NOMO-1 (cell line): ENCODE data around the gene CLSTN1.

Source experiments
- DNase-seq, 2 experiments: peaks; one replicate each; lab custom pipeline; 2025; ENCODE audit not compliant: unreplicated experiment in 2 of 2; lab: John Stamatoyannopoulos, UW

CLSTN1 gene

DNA sequence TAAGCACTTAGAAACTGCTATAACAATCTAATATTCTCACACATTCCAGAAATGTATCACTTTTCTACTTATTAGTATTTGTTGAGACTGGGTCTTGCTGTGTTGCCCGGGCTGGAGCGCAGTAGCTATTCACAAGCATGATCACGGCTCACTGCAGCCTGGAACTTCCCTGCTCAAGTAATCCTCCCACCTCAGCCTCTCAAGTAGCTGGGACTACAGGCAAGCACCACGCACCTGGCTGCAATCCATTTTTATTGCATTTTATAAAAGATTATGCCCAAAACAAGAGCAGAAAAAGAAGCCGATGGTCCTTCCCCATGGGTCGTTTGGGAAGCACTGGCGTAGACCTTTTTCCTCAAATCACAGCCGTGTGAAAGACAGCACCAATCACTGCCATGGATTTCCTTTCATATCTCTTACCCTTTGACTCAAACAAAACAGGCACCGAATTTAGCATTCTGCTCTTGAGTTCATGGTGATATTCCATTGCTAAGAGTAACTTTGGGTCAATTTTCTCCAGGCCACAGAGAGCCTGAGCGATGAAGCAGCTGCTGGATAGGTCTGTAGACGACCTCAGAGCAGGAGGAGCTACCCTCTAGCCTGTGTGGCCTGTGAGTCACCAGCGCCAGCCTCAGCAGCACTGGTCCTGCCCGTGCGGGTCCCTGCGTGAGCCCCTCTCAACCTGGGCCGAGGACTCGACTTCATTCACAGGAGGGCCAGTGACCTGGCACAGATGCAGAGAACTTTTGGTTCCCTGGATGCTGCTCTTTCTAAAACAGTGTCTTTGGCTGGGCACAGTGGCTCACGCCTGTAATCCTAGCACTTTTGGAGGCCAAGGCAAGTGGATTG lies 91.4 kb downstream of the CLSTN1 start:
- DNase-seq = no peak

DNA sequence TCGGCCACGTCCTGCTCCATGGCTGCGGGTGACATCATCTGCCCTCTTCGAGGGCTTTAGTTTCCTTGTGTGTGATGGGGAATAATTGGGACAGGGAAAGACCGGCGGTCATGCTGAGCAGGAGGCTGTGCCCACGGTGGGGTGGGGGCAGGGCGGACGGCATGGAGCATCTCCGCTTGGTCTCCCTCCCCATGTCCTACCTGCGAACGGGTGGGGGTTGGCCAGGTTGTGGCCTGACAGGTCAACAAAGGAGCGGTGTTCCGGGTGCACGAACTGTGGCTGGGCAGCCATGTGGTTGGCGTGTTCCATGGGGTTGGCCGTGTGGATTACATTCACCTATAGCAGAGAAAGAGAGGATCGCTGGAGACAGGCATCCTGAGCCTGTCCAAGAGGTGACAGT lies 92.2 kb downstream of the CLSTN1 start:
- no peak for DNase-seq

DNA sequence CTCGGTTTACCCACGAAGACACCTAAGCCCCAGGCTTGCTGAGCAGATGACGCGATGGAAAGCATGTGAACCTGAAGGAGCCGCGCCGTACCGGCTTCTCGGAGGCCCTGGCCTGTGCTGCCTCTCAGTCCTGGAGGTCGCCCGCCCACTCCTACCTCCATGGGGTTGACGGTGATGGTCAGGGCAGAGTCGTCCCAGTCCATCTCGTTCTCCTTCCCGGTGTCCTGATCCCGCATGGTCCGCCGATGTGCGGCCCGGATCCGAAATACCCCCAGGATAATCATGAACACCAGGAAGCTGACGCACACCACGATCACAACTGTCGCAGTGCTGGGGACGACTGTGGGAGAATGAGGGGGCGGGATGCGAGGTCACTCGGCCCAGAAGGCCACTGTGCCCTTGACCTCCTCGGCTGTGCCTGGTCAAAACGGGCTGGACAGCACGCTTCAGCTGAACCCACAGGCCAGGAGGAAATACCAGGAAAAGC lies 92.7 kb downstream of the CLSTN1 start:
- no peak for DNase-seq

DNA sequence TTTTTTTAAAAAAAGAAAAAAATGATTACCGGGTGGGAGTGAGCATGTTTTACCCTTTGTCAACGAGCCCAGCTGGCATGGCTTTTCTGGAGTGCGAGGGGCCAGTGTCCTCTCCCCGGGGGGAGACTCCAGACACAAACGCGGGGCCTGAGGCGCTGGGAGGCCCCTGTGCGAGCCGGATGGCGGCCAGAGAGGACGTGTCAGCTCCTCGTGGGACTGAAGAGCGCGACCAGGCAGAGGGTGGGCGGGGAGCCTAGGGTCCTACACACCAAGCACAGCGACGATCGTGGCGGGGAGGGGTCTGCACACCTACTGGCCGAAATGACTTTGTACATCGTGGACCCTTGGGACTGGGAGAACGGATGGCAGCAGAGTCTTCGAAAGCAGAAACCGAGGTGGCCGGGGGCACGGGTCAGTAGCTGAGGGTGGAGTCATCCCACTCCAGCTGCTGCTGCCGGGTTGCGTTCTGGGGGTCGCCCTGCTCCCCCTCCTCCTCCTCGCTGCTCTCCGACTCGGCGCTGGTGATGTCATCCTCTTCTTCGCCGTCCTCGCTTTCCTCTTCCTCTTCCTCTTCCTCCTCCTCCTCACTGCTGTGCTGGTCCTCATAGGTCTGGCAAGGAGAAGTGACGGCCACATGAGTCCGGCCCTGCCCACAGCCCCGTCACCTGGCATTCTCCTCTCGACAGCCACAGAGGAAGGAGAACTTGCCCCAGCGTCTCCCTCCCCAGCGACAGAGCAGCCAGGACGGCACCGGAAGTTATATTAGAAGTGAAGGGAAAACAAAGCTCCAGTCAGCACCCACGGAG lies 93.5 kb downstream of the CLSTN1 start:
- peak; percentile 69 to 71 for DNase-seq

GRCh38 chr1:9729523-9729922 lies 94.2 kb downstream of the CLSTN1 start:
- DNase-seq = no peak

DNA sequence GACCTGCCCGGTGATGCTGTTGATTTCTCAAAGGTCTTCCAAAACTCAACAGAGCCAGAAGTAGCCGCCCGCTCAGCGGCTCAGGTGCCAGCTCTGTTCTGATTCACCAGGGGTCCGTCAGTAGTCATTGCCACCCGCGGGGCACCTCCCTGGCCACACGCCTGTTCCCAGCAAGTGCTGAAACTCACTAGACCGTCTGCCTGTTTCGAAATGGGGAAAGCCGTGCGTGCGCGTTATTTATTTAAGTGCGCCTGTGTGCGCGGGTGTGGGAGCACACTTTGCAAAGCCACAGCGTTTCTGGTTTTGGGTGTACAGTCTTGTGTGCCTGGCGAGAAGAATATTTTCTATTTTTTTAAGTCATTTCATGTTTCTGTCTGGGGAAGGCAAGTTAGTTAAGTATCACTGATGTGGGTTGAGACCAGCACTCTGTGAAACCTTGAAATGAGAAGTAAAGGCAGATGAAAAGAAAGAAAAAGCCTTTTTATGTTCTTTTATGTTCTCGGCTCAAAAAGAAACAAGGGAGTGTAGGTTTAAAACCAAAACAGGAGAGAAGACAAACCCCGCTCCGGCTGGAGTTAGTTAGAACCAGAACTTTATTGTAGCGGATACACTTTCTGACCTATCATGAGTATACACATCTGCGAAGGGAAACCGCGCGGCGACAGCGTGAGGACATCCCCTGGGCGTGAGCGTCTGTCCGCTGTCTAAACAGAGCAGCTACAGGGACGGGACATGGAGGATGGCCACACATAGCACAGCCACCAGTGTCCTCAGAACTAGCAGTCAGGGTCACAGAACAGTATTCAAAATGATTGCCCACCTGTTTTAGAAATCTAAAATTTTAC lies 95.1 kb downstream of the CLSTN1 start:
- DNase-seq = peak in 1 of 2 experiments; percentile 3

DNA sequence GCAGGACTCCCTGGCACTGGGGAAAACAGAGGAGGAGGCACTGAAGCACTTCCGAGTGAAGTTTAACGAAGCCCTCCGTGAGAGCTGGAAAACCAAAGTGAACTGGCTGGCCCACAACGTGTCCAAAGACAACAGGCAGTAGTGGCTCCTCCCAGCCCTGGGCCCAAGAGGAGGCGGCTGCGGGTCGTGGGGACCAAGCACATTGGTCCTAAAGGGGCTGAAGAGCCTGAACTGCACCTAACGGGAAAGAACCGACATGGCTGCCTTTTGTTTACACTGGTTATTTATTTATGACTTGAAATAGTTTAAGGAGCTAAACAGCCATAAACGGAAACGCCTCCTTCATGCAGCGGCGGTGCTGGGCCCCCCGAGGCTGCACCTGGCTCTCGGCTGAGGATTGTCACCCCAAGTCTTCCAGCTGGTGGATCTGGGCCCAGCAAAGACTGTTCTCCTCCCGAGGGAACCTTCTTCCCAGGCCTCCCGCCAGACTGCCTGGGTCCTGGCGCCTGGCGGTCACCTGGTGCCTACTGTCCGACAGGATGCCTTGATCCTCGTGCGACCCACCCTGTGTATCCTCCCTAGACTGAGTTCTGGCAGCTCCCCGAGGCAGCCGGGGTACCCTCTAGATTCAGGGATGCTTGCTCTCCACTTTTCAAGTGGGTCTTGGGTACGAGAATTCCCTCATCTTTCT lies 96.7 kb downstream of the CLSTN1 start:
- no peak for DNase-seq

GRCh38 chr1:9726406-9726805 lies 97.4 kb downstream of the CLSTN1 start:
- no peak for DNase-seq

DNA sequence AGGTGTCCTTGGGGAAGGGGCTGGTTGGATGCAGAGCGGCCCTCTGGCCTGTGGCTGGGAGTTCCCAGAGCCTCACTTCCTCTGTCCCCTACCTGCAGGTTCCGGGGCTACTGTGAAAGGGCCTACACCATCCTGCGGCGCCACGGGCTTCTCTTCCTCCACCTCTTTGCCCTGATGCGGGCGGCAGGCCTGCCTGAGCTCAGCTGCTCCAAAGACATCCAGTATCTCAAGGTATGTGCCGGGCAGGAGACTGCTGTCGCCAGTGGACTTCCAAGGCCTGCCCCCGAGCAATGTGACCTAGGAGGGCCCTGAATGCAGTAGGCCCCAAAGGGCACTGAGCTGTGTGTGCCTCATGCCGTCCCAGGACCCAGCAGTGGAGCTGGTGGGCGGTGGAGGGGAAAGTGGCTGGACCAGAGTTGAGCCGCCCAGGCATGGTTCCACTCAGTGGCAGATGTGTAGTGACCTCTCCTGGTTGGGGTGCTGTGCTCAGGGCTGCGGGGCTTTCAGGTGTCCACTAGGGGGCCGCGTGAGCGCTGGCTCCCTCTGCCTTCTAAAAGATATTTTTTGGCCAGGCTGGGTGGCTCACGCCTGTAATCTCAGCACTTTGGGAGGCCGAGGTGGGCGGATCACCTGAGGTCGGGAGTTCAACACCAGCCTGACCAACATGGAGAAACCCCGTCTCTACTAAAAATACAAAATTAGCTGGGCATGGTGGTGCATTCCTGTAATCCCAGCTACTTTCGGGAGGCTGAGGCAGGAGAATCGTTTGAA lies 98.9 kb downstream of the CLSTN1 start:
- peak; percentile 52 to 59 for DNase-seq

GRCh38 chr1:9723926-9724325 lies 99.8 kb downstream of the CLSTN1 start:
- DNase-seq = no peak

- DNase-seq = no peak
Measured at GRCh38 chr1:9723068-9723805, 100.5 kb downstream of the CLSTN1 start.

DNA sequence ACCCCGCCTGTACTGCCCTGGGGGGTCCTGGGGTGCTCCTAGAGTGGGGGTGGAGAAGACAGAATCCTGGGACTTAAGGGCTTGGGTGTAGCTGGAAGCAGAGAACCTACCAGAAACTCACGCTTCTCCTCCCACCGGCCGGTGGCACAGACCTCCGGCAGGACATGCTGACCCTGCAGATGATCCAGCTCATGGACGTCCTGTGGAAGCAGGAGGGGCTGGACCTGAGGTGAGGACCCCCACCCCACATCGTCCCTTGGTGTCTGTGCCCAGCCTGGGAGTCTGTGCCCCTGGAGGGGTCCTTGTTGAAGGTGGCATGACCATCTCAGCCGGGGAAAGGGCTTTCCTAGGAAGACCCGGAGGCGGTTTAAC lies 101.4 kb downstream of the CLSTN1 start:
- no peak for DNase-seq

DNA sequence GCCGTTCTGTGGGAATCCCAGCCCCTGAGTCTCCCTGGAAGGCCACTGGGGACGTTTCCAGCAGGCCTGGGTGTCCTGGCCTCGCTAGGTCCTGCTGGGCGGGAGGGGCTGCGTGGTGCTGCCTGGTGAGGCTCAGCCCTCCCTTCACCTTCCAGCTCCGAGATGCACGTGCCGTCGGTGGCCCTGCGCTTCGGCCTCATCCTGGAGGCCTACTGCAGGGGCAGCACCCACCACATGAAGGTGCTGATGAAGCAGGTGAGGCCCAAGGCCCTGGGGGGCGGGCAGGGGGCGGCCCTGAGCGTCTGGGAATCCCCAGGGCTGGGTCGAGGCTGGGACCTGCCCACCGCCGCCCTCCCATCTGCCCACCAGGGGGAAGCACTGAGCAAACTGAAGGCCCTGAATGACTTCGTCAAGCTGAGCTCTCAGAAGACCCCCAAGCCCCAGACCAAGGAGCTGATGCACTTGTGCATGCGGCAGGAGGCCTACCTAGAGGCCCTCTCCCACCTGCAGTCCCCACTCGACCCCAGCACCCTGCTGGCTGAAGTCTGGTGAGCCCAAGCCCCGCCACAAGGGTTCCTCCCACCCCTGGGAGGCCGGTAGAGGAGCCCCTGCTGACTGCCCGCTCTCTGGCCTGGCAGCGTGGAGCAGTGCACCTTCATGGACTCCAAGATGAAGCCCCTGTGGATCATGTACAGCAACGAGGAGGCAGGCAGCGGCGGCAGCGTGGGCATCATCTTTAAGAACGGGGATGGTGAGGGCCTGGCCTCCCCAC lies 102.0 kb downstream of the CLSTN1 start:
- peak in 1 of 2 experiments; percentile 4 for DNase-seq

GRCh38 chr1:9720785-9721605 lies 102.8 kb downstream of the CLSTN1 start:
- no peak for DNase-seq

DNA sequence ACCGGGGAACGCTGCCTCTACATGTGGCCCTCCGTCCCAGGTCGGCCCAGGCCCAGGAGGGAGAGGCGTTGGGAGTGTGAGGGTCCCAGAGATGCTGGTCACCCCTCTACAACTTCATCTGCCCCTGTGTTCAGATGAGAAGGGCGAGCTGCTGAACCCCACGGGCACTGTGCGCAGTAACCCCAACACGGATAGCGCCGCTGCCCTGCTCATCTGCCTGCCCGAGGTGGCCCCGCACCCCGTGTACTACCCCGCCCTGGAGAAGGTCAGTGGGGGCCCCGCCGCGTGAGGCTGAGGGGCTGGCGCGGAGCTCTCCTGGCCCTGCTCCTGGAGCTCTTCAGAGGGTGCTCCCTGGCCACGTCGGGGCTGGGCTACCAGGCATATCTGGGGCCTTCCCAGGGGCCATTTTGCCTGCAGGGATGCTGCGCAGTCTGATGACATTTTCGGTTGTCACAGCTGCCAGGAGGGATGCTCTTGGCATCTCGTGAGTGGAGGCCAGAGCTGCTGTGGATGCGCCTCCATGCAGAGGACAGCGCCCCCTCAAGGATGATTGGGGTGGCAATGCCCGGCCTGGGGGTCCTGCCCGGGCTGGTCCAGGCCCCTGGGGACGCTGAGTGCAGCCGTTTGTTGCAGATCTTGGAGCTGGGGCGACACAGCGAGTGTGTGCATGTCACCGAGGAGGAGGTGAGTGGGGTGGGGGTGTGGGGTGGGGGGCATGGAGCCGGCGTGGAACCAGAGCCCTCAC lies 103.6 kb downstream of the CLSTN1 start:
- DNase-seq = no peak

GRCh38 chr1:9718006-9718680 lies 105.6 kb downstream of the CLSTN1 start:
- no peak for DNase-seq
